ENCODE measurements around the gene ADAMTS3. TPM values are rescaled to one million over a fixed set of nuclear protein-coding genes. Genes with fewer than 3 reads are reported as not detected.

Gene ADAMTS3
- total and polyA plus RNA-seq, 9 of the 15 experiments (the other 6 are each of a cell fraction or from before 2014, with no cell fraction given) = 4.0 to 18.0 (median 12.1) TPM

- intact Hi-C loops (cut with micrococcal nuclease) (no loop called here), in situ Hi-C loops (cut with MboI) (no loop called here)
- Histone ChIP-seq H2AFZ (ENCODE audit: low read depth, low read length) (no peak overlapping the region), H3K27me3 (ENCODE audit: control insufficient read depth in 2 of 2, insufficient read depth in 2 of 2, low read length in 2 of 2) (no peaks in the 10 kb centered on the region), H3K79me2 (ENCODE audit: control insufficient read depth, insufficient read depth, low read length) (peaks cover 6% of the 10 kb centered on the region; the same call in 1 of the 3 replicates), H3K36me3 (ENCODE audit: control insufficient read depth, insufficient read depth, low read length) (peaks cover 19% of the 10 kb centered on the region; the same call in 2 of the 3 replicates), H4K20me1 (replicated peaks; ENCODE audit: control insufficient read depth, insufficient read depth, low read length) (no peaks in the 10 kb centered on the region), H3K4me3 (no peak overlapping the region), H3K4me2 (ENCODE audit: insufficient read depth, low read length) (no peak overlapping the region), H3K9me1 (ENCODE audit: control insufficient read depth, insufficient read depth, low read length) (no peaks in the 10 kb centered on the region), H3K27ac (ENCODE audit: extremely low read depth, low read depth, low read length) (no peak overlapping the region), H3K9ac (ENCODE audit: insufficient read depth in 1 of 2, low read depth in 2 of 2, low read length in 2 of 2) (no peak overlapping the region), H3K9me3 (replicated peaks; ENCODE audit: control insufficient read depth, insufficient read depth, low read depth, low read length) (no peaks in the 10 kb centered on the region; the same call in 1 of the 2 replicates), H3K4me1 (replicated peaks in 1 of 2; ENCODE audit: control insufficient read depth in 2 of 2, insufficient read depth in 2 of 2, low read length in 2 of 2) (no peaks in the 10 kb centered on the region)
- WGBS (ENCODE audit: insufficient coverage, low coverage, missing lambda C conversion rate) = 100% methylated on average over 1 of the region's 2 CpGs
- no peak for FAIRE-seq
- no peak for DNase-seq (ENCODE audit: extremely low read depth in 1 of 4, low spot score in 3 of 4)
- POLR2A ChIA-PET = no interaction called here
- no peak for ATAC-seq
- CTCF ChIA-PET (ENCODE audit: low intra/inter-chr PET ratio) = no interaction called here
- TF ChIP-seq ZNF133 (CRISPR knock-in tag; IDR thresholded peaks at IDR 0.05) = no peak
- no peak for TF ChIP-seq MLLT1 (IDR thresholded peaks at IDR 0.05)
- no TSS peak for BruUV-seq (replicated peaks)
These were observed 43.1 kb downstream of the ADAMTS3 start for GRCh38 chr4:72525938-72526337.

GRCh38 chr4:72522440-72522839 is 46.6 kb downstream of the ADAMTS3 start:
- Histone ChIP-seq H2AFZ (ENCODE audit: low read depth, low read length) (no peak overlapping the region), H3K4me1 (replicated peaks in 1 of 2; ENCODE audit: control insufficient read depth in 2 of 2, insufficient read depth in 2 of 2, low read length in 2 of 2) (no peaks in the 10 kb centered on the region), H3K36me3 (ENCODE audit: control insufficient read depth, insufficient read depth, low read length) (peaks cover 14% of the 10 kb centered on the region; the same call in 2 of the 3 replicates), H3K27me3 (ENCODE audit: control insufficient read depth in 2 of 2, insufficient read depth in 2 of 2, low read length in 2 of 2) (no peaks in the 10 kb centered on the region), H3K9ac (ENCODE audit: insufficient read depth in 1 of 2, low read depth in 2 of 2, low read length in 2 of 2) (no peak overlapping the region), H3K79me2 (ENCODE audit: control insufficient read depth, insufficient read depth, low read length) (peaks cover 3% of the 10 kb centered on the region; the same call in 1 of the 3 replicates), H3K4me2 (ENCODE audit: insufficient read depth, low read length) (no peak overlapping the region), H3K4me3 (no peak overlapping the region), H4K20me1 (replicated peaks; ENCODE audit: control insufficient read depth, insufficient read depth, low read length) (no peaks in the 10 kb centered on the region), H3K27ac (ENCODE audit: extremely low read depth, low read depth, low read length) (no peak overlapping the region), H3K9me1 (ENCODE audit: control insufficient read depth, insufficient read depth, low read length) (no peaks in the 10 kb centered on the region), H3K9me3 (replicated peaks; ENCODE audit: control insufficient read depth, insufficient read depth, low read depth, low read length) (no peaks in the 10 kb centered on the region; the same call in none of the 2 replicates)
- ChIA-PET CTCF (ENCODE audit: low intra/inter-chr PET ratio) (no interaction called here), POLR2A (no interaction called here)
- TF ChIP-seq DACH1 (IDR thresholded peaks at IDR 0.05; ENCODE audit: partially characterized antibody) (no peak), SRSF7 (optimal IDR thresholded peaks at IDR 0.05; ENCODE audit: low read depth, low read length) (no peak), ELF1 (tag; IDR thresholded peaks at IDR 0.05) (no peak), ZNF507 (tag; conservative IDR thresholded peaks at IDR 0.05) (no peak), ZNF311 (CRISPR knock-in tag; IDR thresholded peaks at IDR 0.05) (no peak), NR4A1 (CRISPR knock-in tag; IDR thresholded peaks at IDR 0.05) (no peak), NR4A1 (tag; IDR thresholded peaks at IDR 0.05) (no peak), ASH1L (IDR thresholded peaks at IDR 0.05; ENCODE audit: borderline replicate concordance, low read depth, partially characterized antibody) (no peak)
- 98% methylated on average over 3 of the region's 3 CpGs for WGBS (ENCODE audit: insufficient coverage, low coverage, missing lambda C conversion rate)
- intact Hi-C loops (cut with micrococcal nuclease) (no loop called here), in situ Hi-C loops (cut with MboI) (no loop called here)
- no peak for FAIRE-seq
- no peak for DNase-seq (ENCODE audit: extremely low read depth in 1 of 4, low spot score in 3 of 4)
- no peak for ATAC-seq
- BruUV-seq (replicated peaks) = no TSS peak

Data from K562 (cell line).